HG02981 (cell line): Measurements from ENCODE around the gene ADRA2B.

Experiments used
- ATAC-seq: cut with Tn5 transposase; IDR thresholded peaks from one replicate; pipeline ENCODE4 v1.9.1; 2021; ENCODE audit warnings: mild to moderate bottlenecking, moderate library complexity; ENCODE audit not compliant: unreplicated experiment

Gene ADRA2B

GRCh38 chr2:96119389-96119751, 3.0 kb upstream of the ADRA2B start:
- no peak for ATAC-seq

- no peak for ATAC-seq
Measured at GRCh38 chr2:96118698-96119388, 2.5 kb upstream of the ADRA2B start.

- ATAC-seq = no peak
Measured at GRCh38 chr2:96117701-96118588, 1.6 kb upstream of the ADRA2B start.

GRCh38 chr2:96116879-96117533, 635 bp upstream of the ADRA2B start:
- peak; percentile 73 for ATAC-seq

- no peak for ATAC-seq
Measured at GRCh38 chr2:96115631-96116423, 544 bp downstream of the ADRA2B start.

GRCh38 chr2:96114903-96115581, 1.3 kb downstream of the ADRA2B start:
- no peak for ATAC-seq

- no peak for ATAC-seq
Measured at GRCh38 chr2:96114546-96114902, 1.8 kb downstream of the ADRA2B start.

- ATAC-seq = no peak
Measured at GRCh38 chr2:96113951-96114350, 2.4 kb downstream of the ADRA2B start.

GRCh38 chr2:96113367-96113677, 3.0 kb downstream of the ADRA2B start:
- ATAC-seq = no peak

GRCh38 chr2:96112501-96113366, 3.6 kb downstream of the ADRA2B start:
- ATAC-seq = no peak

- no peak for ATAC-seq
Measured at GRCh38 chr2:96111823-96112500, 4.4 kb downstream of the ADRA2B start.

GRCh38 chr2:96111257-96111640, 5.1 kb downstream of the ADRA2B start:
- no peak for ATAC-seq

- no peak for ATAC-seq
Measured at GRCh38 chr2:96110621-96111256, 5.6 kb downstream of the ADRA2B start.

- ATAC-seq = no peak
Measured at GRCh38 chr2:96109931-96110511, 6.3 kb downstream of the ADRA2B start.

- no peak for ATAC-seq
Measured at GRCh38 chr2:96109361-96109680, 7.0 kb downstream of the ADRA2B start.

- no peak for ATAC-seq
Measured at GRCh38 chr2:96108541-96109360, 7.6 kb downstream of the ADRA2B start.

GRCh38 chr2:96108151-96108540, 8.2 kb downstream of the ADRA2B start:
- no peak for ATAC-seq

GRCh38 chr2:96107708-96108065, 8.7 kb downstream of the ADRA2B start:
- ATAC-seq = no peak
